Measurements from ENCODE around the gene KRT75. TPM values are rescaled to one million over a fixed set of nuclear protein-coding genes. Genes with fewer than 3 reads are reported as not detected.

KRT75 gene
- total RNA-seq, 6 experiments from 2014 or later = not detected

DNA sequence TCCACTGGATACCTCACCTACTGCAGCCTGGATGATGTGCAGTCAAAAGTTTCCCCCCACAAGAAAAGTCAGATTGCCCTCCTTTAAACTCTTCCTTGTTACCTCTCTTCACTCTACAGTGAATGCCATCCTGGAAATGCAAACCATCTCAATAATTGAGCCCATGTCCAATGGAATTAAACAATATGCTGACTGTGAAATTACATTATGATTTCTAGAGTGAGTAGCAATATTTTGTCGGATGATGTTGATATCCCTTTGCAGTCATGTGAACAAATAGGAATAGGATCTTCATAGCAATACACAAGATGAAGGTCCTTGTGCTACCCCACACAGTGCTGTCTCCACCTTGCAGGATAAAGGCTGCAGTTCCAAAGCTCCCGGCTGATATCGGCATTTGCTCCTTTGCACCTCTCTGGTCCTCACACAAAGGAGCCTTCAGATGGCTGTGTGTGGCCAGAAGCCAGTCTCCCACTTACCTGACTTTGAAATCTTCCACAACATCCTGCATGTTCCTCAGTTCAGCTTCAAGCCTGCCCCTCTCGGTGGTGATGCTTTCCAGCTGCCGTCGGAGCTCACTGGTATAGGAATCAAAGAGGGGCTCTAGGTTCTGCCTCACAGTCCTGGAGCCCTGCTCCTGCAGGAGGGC lies 1.5 kb downstream of the KRT75 start:
- no peak for ATAC-seq
- H3K27me3 ChIP-seq = no peaks in the 10 kb centered on the region
- TF ChIP-seq, protein P1, sequence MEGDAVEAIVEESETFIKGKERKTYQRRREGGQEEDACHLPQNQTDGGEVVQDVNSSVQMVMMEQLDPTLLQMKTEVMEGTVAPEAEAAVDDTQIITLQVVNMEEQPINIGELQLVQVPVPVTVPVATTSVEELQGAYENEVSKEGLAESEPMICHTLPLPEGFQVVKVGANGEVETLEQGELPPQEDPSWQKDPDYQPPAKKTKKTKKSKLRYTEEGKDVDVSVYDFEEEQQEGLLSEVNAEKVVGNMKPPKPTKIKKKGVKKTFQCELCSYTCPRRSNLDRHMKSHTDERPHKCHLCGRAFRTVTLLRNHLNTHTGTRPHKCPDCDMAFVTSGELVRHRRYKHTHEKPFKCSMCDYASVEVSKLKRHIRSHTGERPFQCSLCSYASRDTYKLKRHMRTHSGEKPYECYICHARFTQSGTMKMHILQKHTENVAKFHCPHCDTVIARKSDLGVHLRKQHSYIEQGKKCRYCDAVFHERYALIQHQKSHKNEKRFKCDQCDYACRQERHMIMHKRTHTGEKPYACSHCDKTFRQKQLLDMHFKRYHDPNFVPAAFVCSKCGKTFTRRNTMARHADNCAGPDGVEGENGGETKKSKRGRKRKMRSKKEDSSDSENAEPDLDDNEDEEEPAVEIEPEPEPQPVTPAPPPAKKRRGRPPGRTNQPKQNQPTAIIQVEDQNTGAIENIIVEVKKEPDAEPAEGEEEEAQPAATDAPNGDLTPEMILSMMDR (IDR thresholded peaks at IDR 0.05) = no peak
- TF ChIP-seq POLR2A (IDR thresholded peaks at IDR 0.05) = no peak
- 90% methylated on average over 3 of the region's 6 CpGs for whole genome bisulfite sequencing (ENCODE audit: insufficient coverage, low coverage, low lambda C conversion rate, missing lambda C conversion rate)
- no peak for DNase-seq
- no peak overlapping the region for H3K27ac ChIP-seq
- H3K4me1 ChIP-seq = no peaks in the 10 kb centered on the region
- no peak overlapping the region for H3K4me3 ChIP-seq
- no peaks in the 10 kb centered on the region for H3K36me3 ChIP-seq
- no peaks in the 10 kb centered on the region for H3K9me3 ChIP-seq
- intact Hi-C loops (cut with DNase I) = no loop called here

GRCh38 chr12:52428121-52428520 lies 6.0 kb downstream of the KRT75 start:
- Histone ChIP-seq H3K27ac (no peak overlapping the region), H3K27me3 (no peaks in the 10 kb centered on the region), H3K4me1 (no peaks in the 10 kb centered on the region), H3K36me3 (no peaks in the 10 kb centered on the region), H3K4me3 (no peak overlapping the region), H3K9me3 (no peaks in the 10 kb centered on the region)
- intact Hi-C loops (cut with DNase I) = no loop called here
- WGBS (ENCODE audit: insufficient coverage, low coverage, low lambda C conversion rate, missing lambda C conversion rate) = 50% methylated on average over 1 of the region's 10 CpGs
- ATAC-seq = no peak
- no peak for DNase-seq
- TF ChIP-seq POLR2A (IDR thresholded peaks at IDR 0.05) = no peak
- TF ChIP-seq, protein P1 (IDR thresholded peaks at IDR 0.05) = no peak

DNA sequence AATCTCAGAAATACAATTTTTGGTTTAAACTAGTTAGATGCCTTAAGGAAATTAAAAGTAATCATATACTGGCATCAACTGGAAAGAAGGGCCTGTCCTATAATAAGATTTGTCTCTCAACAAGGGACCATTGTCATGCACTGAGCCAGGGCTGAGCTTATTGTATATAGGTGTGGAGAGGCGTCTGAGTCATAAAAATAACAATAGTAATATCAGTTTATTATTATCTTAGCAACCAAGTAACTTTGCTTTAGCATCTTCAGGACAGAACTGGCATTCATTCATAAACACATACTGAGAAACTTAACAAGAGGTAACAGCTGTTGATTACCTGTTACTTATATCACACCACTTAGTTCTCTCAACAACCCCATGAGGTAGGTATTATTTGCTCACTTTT lies 7.1 kb downstream of the KRT75 start:
- TF ChIP-seq POLR2A (IDR thresholded peaks at IDR 0.05) = no peak
- TF ChIP-seq, protein P1 (IDR thresholded peaks at IDR 0.05) = no peak
- DNase-seq = no peak
- ATAC-seq = no peak
- Histone ChIP-seq H3K4me3 (no peak overlapping the region), H3K9me3 (no peaks in the 10 kb centered on the region), H3K27ac (no peak overlapping the region), H3K4me1 (no peaks in the 10 kb centered on the region), H3K36me3 (no peaks in the 10 kb centered on the region), H3K27me3 (no peaks in the 10 kb centered on the region)
- intact Hi-C loops (cut with DNase I) = no loop called here
- WGBS (ENCODE audit: insufficient coverage, low coverage, low lambda C conversion rate, missing lambda C conversion rate) = 42% methylated on average over 1 of the region's 1 CpG

DNA sequence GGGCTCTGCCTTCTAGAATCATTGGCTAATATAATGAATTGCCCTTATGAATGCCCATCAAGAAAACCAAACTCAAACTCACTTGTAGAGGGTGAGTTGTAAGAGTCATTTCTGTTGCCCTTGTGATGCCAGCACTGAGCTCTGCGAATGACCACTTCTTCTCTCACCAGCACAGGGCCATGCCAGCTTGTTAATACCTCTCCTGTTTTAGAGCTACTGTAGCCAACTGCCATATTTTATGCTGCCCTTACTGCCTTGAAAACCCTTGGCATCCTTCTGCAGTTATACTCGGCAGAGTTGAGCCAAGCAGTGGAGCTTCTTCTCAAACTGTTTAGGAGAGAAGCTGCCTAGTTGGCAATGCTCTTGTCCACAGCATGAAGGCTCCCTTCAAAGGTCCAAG lies 8.1 kb downstream of the KRT75 start:
- no peak for ATAC-seq

More for the DNA sequence above, 8.1 kb downstream of the KRT75 start:
- WGBS (ENCODE audit: insufficient coverage, low coverage, low lambda C conversion rate, missing lambda C conversion rate) = 100% methylated on average over 1 of the region's 2 CpGs
- no peak overlapping the region for H3K4me3 ChIP-seq
- H3K27me3 ChIP-seq = no peaks in the 10 kb centered on the region
- no peaks in the 10 kb centered on the region for H3K36me3 ChIP-seq
- TF ChIP-seq, protein P1 (IDR thresholded peaks at IDR 0.05) = no peak
- TF ChIP-seq POLR2A (IDR thresholded peaks at IDR 0.05) = no peak
- DNase-seq = no peak
- H3K9me3 ChIP-seq = no peaks in the 10 kb centered on the region
- no peaks in the 10 kb centered on the region for H3K4me1 ChIP-seq
- intact Hi-C loops (cut with DNase I) = no loop called here
- H3K27ac ChIP-seq = no peak overlapping the region

Data from right lobe of liver (tissue), 6 donors.